D721Med (cell line): Measurements from ENCODE around the gene CYP27C1.

Source experiments
- DNase-seq: peaks from one replicate; pipeline ENCODE4 v3.0.0; 2011; ENCODE audit warnings: low spot score; ENCODE audit not compliant: insufficient read length
- FAIRE-seq: peaks from 2 replicates; lab custom pipeline; 2011; peaks lifted over from hg19 to GRCh38; lab: Jason Lieb, UNC
- TF ChIP-seq, protein P1 (sequence below): IDR thresholded peaks from 2 replicates; pipeline ENCODE4 v1.5.1; 2012; ENCODE audit warnings: mild to moderate bottlenecking, control low read depth; ENCODE audit not compliant: insufficient read depth; ENCODE audit errors: missing control alignments

The CYP27C1 gene

DNA sequence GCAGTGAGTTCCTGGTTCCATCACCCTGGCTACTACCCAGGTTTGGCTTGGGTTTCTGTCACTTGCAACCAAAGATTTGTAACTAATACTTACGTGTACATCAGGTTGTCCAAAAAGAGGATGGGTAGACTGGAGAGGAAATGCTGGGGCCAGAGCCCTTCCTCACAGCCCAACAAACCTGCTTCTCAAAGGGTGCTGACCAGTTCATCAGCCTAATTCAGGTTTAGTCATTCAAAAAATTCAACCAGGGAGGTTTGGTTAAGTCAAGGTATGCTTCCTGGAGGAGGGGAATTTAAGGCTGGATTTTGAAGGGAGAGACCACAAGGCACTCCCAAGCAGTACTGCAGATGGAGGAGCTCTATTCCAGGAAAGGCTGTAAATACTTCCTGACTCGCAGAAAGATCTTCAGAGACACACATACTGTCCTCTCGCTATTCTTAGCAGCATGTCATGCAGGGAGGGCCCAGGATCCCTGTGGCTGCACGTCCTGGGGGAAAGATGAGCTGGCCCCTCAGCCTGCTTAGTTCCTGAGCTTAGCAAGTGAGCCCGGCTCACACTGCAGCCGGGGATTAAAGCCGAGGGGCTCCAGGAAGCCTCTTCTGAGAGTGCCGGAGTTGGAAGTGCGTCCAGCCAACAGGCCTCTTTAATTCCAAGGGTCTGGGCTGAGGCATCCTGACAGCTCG, 73.1 kb downstream of the CYP27C1 start:
- TF ChIP-seq, protein P1, sequence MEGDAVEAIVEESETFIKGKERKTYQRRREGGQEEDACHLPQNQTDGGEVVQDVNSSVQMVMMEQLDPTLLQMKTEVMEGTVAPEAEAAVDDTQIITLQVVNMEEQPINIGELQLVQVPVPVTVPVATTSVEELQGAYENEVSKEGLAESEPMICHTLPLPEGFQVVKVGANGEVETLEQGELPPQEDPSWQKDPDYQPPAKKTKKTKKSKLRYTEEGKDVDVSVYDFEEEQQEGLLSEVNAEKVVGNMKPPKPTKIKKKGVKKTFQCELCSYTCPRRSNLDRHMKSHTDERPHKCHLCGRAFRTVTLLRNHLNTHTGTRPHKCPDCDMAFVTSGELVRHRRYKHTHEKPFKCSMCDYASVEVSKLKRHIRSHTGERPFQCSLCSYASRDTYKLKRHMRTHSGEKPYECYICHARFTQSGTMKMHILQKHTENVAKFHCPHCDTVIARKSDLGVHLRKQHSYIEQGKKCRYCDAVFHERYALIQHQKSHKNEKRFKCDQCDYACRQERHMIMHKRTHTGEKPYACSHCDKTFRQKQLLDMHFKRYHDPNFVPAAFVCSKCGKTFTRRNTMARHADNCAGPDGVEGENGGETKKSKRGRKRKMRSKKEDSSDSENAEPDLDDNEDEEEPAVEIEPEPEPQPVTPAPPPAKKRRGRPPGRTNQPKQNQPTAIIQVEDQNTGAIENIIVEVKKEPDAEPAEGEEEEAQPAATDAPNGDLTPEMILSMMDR, result no peak
- FAIRE-seq (no peak), DNase-seq (peak; percentile 59)

DNA sequence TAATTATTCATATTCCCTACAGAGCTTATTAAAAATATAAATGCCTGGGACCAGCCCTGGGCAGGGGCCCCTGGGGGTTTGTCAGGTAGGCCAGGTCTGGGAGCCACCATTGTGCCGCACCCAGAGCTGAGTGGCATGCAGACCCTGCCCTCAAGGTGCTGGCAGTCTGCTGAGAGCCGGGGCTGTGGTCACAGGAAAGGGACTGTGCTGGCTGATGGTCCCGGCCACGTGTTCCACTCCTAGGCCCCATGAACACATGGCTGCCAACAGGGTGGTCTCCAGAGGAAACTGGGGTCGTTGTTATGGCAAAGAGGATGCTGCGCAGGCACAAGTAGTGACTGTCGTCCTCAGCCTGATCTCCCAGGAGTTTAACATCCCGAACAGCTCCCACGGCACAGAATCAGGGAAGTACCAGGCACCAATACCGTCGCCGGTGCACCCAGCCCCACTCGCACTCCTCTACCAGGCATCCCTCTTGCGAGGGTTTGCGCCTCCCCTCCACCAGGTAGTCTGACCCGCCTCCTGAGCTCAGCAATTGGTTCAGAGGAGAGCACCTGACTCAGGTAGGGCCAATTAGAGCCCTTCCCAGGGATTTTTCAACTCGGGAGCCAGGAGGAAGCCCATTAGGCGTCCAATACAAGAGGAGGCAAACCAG, 73.9 kb downstream of the CYP27C1 start:
- no peak for DNase-seq
- FAIRE-seq, result no peak
- TF ChIP-seq, protein P1, result no peak

DNA sequence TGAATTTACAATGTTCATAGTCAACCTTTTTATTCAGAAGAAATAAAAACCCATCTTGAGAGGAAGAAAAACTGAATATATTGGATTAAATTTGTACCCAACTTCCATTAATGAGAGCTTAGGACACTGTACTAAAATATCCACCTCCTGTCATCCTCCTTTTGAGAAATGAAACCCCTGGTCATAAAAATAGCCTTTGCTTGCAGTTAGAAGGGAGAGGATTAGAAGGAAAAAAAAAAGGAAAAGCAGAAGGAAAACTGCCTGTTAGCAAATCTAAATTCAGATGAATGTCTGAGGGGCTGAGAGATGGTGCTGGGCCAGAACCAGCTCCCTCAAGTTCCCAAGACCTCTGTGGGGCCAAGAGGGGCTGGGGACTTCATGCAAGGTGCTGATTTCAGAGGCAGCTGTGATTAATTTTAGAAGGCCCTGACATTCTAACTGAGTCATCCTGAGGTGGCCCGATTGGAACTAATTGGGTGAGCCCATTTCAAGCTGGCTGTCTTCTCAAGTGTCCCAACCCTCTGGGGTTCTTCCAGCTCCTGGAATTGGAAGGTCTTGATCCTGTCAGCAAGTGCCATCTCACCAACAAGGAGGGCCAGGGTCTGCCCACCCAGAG, 74.7 kb downstream of the CYP27C1 start:
- FAIRE-seq (no peak), DNase-seq (no peak)
- TF ChIP-seq, protein P1, result no peak

DNA sequence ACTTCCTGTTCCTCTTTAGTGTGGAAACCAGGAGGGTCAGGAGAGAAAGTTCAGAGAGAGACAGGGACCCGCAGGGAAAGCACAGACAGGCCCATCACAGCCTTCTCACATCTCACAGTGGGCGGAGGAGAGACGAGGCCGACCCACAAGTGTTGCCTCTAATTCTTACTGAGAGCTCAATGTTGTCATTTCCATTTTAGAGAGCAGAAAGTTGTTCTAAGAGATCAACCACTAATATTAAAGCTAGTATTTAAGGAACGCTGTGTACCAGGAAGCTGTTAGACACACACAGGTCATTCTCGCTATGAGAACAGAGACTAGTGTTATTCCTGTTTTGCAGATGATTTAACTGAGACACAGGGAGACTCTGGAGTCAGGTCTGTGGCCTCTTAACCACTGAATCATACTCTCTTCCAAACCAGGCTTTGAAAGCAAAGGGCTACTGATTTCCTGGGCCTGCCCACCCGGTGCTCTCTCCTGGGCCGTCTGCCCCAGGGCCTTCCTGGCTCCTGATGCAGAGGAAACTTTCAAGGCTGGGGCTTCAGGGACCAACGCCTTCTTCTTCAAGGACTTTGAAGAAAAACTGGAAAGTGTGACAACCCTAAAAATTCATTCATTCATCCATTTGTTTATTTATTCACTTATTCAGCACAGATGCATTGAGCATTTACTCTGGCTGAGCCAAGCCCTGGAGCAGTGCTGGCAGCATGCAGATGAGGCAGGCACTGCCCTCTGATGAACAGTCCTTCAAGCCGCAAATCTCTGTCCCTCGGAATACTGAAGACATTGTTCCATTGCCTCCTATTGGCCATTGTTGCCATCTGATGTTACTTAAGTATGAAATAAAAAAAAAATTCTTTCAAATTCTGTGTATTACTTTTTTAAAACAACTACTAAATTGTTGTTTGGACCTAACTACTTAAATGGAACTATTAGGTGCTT, 76.0 kb downstream of the CYP27C1 start:
- DNase-seq (no peak), FAIRE-seq (no peak)
- TF ChIP-seq, protein P1, result no peak

DNA sequence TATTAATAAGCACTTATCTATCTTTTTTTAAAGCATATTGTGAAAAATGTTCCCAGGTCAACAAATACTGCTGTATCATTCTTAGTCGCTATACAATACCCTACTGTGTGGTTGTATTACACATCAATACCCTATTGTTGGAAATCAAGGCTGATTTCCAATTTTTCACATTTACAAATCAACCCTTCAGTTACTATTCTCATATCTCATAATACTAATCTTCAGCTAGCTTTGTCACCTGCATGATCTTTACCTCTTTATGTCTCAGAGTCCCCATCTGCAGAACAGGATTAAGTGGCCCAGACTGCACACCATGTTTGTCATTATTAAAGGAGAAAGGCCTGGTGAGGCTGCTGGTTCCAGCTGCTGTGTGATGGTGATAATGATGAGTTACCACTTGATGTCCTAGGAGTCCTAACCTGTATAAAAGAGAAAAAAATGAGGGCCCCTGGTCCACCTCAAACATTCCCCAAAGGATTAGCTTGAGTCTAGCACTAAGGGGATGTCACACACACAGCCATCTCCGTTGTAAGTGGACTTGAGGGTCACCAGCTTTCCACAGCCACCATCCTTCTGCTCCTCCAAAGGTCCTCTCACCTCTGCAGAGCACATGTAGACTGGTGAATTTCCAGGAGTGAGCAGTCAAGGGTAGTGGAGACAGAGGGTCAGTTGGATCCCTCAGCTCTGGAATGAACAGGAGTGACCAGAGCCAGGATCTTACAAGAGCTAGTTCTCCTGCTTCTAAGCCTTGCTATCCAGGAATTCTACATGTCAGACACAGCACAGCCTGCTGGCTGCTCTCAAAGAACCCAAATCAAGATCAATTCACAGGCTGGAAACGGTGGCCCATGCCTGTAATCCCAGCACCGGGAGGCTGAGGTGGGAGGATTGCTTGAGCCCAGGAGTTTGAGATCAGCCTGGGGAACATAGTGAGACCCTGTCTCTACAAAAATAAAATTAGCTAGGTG, 77.2 kb downstream of the CYP27C1 start:
- TF ChIP-seq, protein P1, result no peak
- FAIRE-seq, result no peak

DNA sequence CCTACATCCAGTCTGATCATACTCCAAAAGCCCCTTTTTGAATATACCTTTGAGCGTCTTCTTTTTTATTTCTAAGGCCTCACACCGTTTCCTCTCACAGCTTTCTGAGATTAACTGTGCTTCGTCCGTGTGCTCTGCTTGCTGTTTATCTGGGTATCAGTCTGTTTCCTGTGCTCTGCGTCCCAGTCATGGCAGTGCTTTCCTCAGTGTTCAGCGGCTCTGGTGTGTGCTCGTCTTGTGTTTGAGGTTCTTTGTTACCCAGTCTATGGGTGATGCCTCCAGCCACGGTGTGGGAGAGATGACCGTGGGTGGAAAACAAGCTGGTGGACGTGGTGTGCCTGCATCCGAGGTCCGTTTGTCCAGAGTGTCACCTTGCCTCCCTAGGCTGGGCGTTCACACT, 79.6 kb downstream of the CYP27C1 start:
- FAIRE-seq (no peak), DNase-seq (no peak)
- TF ChIP-seq, protein P1, result no peak

More for the DNA sequence above, 77.2 kb downstream of the CYP27C1 start:
- no peak for DNase-seq
